Activated CD8-positive, alpha-beta T cell treated with anti-CD3 and anti-CD28 coated beads for 36 hours (primary cell): ENCODE data around the gene TNNI3K. TPM values are rescaled to one million over a fixed set of nuclear protein-coding genes. Genes with fewer than 3 reads are reported as not detected.

Experiments
- ATAC-seq: fragments of 200-7000 bp; cut with Tn5 transposase; one replicate; pipeline ENCODE4 v1.10.0; 2021; ENCODE audit warnings: mild to moderate bottlenecking, moderate library complexity
- CTCF ChIA-PET: fragments of 350-600 bp; sonication (Branson Sonifier 250); formaldehyde crosslinking; loops from one replicate; lab custom pipeline; 2021; ENCODE audit warnings: antibody characterized with exemption; lab: Charles Lee
- POLR2A ChIA-PET: fragments of 350-600 bp; sonication (Branson Sonifier 250); formaldehyde crosslinking; loops from one replicate; lab custom pipeline; 2021; ENCODE audit warnings: antibody characterized with exemption; lab: Charles Lee
- DNase-seq: peaks from one replicate; pipeline ENCODE4 v3.0.0-alpha.2; 2020
- H3K27ac Mint-ChIP-seq: one replicate; pipeline ENCODE4 v1.8.0; 2021; ENCODE audit warnings: mild to moderate bottlenecking, mixed read lengths
- H3K27me3 Mint-ChIP-seq: one replicate; pipeline ENCODE4 v1.8.0; 2021; ENCODE audit warnings: mixed read lengths
- H3K36me3 Mint-ChIP-seq: one replicate; pipeline ENCODE4 v1.8.0; 2021; ENCODE audit warnings: low read depth, mixed read lengths
- H3K4me1 Mint-ChIP-seq: one replicate; pipeline ENCODE4 v1.8.0; 2021; ENCODE audit warnings: low read depth, mixed read lengths
- H3K4me3 Mint-ChIP-seq: one replicate; pipeline ENCODE4 v1.8.0; 2021; ENCODE audit warnings: mild to moderate bottlenecking, moderate library complexity, mixed read lengths
- H3K9me3 Mint-ChIP-seq: one replicate; pipeline ENCODE4 v1.8.0; 2021; ENCODE audit warnings: mixed read lengths
- CTCF ChIP-seq: fragments of 200-600 bp; IDR thresholded peaks from one replicate; pipeline ENCODE4 v1.8.0; 2022; ENCODE audit warnings: antibody characterized with exemption, mild to moderate bottlenecking
- intact Hi-C: fragments of 100-400 bp; cut with micrococcal nuclease; formaldehyde crosslinking; loops from one replicate; pipeline ENCODE4 v1.10.0; 2022
- total RNA-seq, 2 experiments: library from RNA; stranded (reverse); gene quantifications; one replicate each; pipeline ENCODE4 v1.2.3, GENCODE V29; 2021

Gene TNNI3K
- total RNA-seq, 2 experiments from 2014 or later = 0.52 TPM; not detected in 1

- no peaks in the 10 kb centered on the region for H3K4me1 Mint-ChIP-seq
- H3K27me3 Mint-ChIP-seq = no peaks in the 10 kb centered on the region
- no peak for DNase-seq
- H3K4me3 Mint-ChIP-seq = no peak overlapping the region
- POLR2A ChIA-PET = no interaction called here
- intact Hi-C loops = no loop called here
- CTCF ChIA-PET = no interaction called here
- H3K9me3 Mint-ChIP-seq = peaks cover 3% of the 10 kb centered on the region
- no peak overlapping the region for H3K27ac Mint-ChIP-seq
- no peaks in the 10 kb centered on the region for H3K36me3 Mint-ChIP-seq
- no peak for ATAC-seq
- TF ChIP-seq CTCF = no peak
Observed at GRCh38 chr1:74452035-74452434, 216.8 kb downstream of the TNNI3K start.

GRCh38 chr1:74453277-74453676, 218.1 kb downstream of the TNNI3K start:
- CTCF ChIA-PET = no interaction called here
- no peak for TF ChIP-seq CTCF
- ATAC-seq (no peak), DNase-seq (no peak)
- Mint-ChIP-seq H3K4me3 (no peak overlapping the region), H3K9me3 (peaks cover 3% of the 10 kb centered on the region), H3K27me3 (no peaks in the 10 kb centered on the region), H3K27ac (no peak overlapping the region), H3K4me1 (no peaks in the 10 kb centered on the region), H3K36me3 (no peaks in the 10 kb centered on the region)
- intact Hi-C loops = no loop called here
- POLR2A ChIA-PET = no interaction called here

DNA sequence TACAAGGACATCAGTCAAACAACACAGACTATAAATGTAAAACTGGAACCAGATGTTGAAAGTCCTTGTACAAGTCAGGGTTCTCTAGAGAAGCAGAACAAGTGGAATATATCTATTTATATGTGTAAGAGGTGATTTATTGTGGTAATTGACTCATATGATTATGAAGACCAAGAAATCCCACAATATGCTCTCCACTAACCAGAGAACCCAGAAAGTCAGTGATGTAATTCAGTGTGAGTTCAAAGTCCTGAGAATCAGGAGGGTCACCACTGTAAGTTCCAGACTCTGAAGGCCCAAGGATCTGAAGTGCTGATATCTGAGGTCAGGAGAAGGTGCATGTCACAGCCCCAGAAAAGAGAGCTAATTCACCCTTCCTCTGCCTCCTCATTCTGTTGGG, 220.2 kb downstream of the TNNI3K start:
- Mint-ChIP-seq H3K4me1 (no peaks in the 10 kb centered on the region), H3K27me3 (no peaks in the 10 kb centered on the region), H3K9me3 (peaks cover 3% of the 10 kb centered on the region), H3K27ac (no peak overlapping the region), H3K4me3 (no peak overlapping the region), H3K36me3 (no peaks in the 10 kb centered on the region)
- no peak for DNase-seq
- TF ChIP-seq CTCF = no peak
- ATAC-seq = no peak
- ChIA-PET POLR2A (no interaction called here), CTCF (no interaction called here)
- intact Hi-C loops = no loop called here

DNA sequence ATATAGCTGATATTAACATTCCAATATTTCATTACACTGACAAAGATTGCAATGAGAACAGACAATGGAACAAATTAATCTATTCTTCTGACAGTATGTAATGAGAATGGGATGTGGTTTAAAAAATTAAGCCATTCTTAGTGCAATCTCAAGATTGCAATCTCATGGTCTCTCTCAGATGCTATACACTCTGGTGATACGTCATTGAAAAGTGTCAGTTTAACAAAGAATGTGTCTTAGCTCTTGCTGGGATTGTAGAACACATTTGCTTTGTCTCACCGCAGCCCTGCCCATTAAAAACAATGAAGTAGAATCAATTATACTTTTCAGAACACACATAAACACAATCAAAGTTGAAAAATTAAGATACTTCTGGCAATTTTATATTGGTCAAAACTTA, 222.1 kb downstream of the TNNI3K start:
- Mint-ChIP-seq H3K9me3 (peaks cover 3% of the 10 kb centered on the region), H3K4me1 (no peaks in the 10 kb centered on the region), H3K27ac (no peak overlapping the region), H3K4me3 (no peak overlapping the region), H3K36me3 (no peaks in the 10 kb centered on the region), H3K27me3 (no peaks in the 10 kb centered on the region)
- DNase-seq (no peak), ATAC-seq (no peak)
- CTCF ChIA-PET = no interaction called here
- POLR2A ChIA-PET = no interaction called here
- no peak for TF ChIP-seq CTCF
- intact Hi-C loops = no loop called here

DNA sequence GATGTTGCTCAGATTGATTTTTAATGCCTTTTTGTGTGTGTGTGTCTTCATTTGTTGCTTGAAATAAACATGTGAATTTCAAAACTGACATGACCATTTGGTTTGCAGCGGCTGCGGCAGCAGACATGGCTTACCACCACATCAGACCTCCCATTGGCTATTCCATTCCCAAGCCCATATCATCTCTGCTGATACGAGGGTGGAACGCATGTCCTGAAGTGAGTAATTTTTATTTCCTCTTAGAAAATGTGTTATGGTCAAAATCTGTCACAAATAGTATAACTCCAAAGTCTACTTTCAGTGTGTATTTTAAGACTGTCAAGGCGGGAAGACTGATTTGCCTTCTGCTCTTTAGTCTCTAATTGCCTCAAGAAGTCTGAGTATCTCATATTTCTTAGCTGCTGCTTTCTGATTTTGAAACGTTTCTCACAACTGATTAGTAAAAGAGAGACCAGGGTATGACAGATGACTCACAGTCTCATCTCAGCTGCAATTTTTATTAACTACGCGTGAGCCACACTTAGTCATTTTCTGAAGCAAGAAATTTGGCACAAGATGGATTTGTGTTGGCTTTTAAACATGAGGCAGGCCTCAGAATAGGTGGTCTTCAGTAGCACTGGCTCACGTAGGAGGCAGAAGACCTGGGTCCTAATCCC, 228.3 kb downstream of the TNNI3K start:
- Mint-ChIP-seq H3K36me3 (no peaks in the 10 kb centered on the region), H3K4me3 (no peak overlapping the region), H3K4me1 (no peaks in the 10 kb centered on the region), H3K27ac (no peak overlapping the region), H3K27me3 (no peaks in the 10 kb centered on the region), H3K9me3 (no peaks in the 10 kb centered on the region)
- ChIA-PET POLR2A (no interaction called here), CTCF (no interaction called here)
- intact Hi-C loops = no loop called here
- ATAC-seq = no peak
- no peak for TF ChIP-seq CTCF
- no peak for DNase-seq
